A549 treated with CpdA at 1 μM for 4 hours (cell line): ENCODE measurements around the gene PGPEP1. TPM values are rescaled to one million over a fixed set of nuclear protein-coding genes. Genes with fewer than 3 reads are reported as not detected.

Experiments
- total RNA-seq: library from RNA; stranded (reverse); fragments of 200-300 nt; extraction: Qiagen RNA extraction; gene quantifications from 5 replicates; pipeline ENCODE4 v1.2.3, GENCODE V29; 2022; ENCODE audit warnings: low read depth

Gene PGPEP1, protein sequence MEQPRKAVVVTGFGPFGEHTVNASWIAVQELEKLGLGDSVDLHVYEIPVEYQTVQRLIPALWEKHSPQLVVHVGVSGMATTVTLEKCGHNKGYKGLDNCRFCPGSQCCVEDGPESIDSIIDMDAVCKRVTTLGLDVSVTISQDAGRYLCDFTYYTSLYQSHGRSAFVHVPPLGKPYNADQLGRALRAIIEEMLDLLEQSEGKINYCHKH
- 2.2 to 3.7 TPM (median 3.6 TPM) in 5 replicates for total RNA-seq

GRCh38 chr19:18340190-18340989, at the start of gene PGPEP1:
PGPEP1 (plus strand) TSS chr19:18340598; CDS start chr19:18340682, 84 bp downstream.

DNA sequence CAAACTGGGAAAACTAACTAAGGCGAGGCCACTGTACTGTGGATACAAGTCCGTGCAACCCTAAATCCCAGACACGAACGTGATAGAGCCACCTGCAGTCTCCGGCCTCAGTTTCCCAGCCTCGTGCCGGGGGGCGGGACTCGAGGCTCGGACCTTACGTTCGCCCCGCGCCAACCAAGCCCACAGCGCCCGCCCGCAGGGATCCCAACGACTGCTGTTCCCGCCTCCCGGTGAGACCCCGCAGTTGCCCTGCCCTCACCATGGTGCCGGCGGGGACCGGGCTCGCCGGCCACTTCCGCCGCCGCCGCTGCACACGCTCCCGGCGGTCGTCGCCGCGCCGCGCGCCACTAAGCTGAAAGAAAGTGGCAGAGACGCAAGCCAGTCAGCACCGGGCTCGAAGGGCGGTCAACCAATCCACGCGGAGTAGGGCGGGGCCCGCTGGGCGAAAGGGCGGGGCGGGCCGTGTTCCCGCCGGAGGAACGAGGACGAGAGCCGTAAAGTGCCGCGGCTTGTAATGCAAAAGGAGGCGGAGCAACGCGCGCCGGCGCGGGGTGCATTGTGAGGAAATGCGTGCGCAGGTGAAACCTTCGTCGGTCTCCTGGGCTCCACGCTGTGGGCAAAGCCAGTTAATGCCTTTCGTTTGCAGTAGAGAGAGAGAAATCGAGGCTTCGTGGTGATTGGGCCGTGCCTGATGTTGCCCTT, 17.5 kb upstream of the PGPEP1 start, which contains the start of gene LSM4:
Gene LSM4, minus strand, starts transcription at position 318 of the 702 bp plus-strand sequence. Its CDS starts 56 bp downstream, at position 262.

GRCh38 chr19:18385675-18386542, 45.5 kb downstream of the PGPEP1 start, which contains the start of gene GDF15:
GDF15 (plus strand) TSS chr19:18386158; CDS start chr19:18386190, 32 bp downstream.

DNA sequence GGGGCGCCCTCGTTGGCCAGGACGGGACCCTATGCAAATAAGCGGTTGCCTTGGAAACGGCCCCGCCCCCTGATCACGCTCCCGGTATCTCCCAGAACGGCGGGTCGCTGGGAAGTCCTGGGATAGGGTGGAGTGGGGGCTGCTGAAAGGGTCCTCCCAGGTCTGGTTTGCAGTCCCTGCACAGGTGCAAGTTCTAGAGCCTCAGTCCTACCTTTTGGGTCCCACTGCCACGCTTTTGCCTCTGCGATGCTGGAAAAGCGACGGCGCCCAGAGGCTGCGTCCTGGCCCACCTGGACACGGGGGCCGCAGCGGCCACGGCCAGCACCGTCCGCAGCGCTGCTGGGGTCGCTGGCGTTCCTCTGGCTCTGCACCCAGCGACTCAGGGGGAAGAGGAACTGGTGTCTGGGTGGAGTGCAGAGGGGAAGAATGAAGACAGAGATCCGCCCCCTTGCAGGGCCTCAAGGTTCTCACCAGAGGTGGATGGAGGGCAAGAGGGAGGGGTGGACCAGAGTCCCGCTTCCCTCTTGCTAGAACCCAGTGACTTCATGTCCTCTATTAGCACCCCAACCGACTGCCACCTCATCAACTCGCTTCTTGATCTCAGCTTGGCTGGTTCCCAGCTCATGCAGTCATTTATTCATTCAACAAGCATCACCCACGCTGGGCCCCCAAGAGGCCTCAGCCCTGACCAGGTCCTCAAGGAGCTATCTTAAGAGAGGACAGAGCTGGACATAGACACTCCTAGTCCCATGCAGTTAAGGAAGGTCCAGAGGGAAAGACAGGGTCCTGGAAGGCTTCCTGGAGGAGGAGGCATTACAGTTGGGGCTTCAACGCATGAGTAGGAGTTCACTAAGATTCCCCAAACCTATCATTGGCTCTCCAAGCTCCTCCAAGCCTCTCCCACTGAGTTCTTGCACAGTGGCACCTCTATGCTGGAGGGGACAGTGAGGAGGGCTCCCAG, 57.1 kb downstream of the PGPEP1 start, which contains the start of gene LRRC25:
Gene LRRC25, minus strand, starts transcription at position 381 of the 961 bp plus-strand sequence. CDS start 659 bp downstream, outside the sequence.

GRCh38 chr19:18419195-18419698, 78.8 kb downstream of the PGPEP1 start, which contains the start of gene SSBP4:
SSBP4 (plus strand) TSS chr19:18419398; CDS start chr19:18419649, 251 bp downstream.

Other genes starting within 250 kb of the PGPEP1 start
- 1.7 to 2.6 TPM (median 1.9 TPM) in 5 replicates for gene MAST3, start 242.8 kb upstream of the PGPEP1 start, total RNA-seq
- 1.7 to 11.5 TPM (median 8.6 TPM) in 5 replicates for gene PIK3R2, start 187.4 kb upstream of the PGPEP1 start, total RNA-seq
- gene IFI30, start 166.8 kb upstream of the PGPEP1 start, total RNA-seq = 12.2 to 20.9 TPM (median 15.6 TPM) in 5 replicates
- gene MPV17L2, start 147.4 kb upstream of the PGPEP1 start, total RNA-seq = 8.2 to 13.6 TPM (median 13.0 TPM) in 5 replicates
- 0.63 to 1.1 TPM (median 0.78 TPM) in 5 replicates for gene RAB3A, start 136.6 kb upstream of the PGPEP1 start, total RNA-seq
- gene PDE4C, start 114.2 kb upstream of the PGPEP1 start, total RNA-seq = 0.08 to 0.22 TPM (median 0.16 TPM) in 4 of 5 replicates, not detected in the other
- gene IQCN, start 66.1 kb upstream of the PGPEP1 start, total RNA-seq = 0.31 to 0.59 TPM (median 0.39 TPM) in 5 replicates
- 27.0 to 68.8 TPM (median 60.8 TPM) in 5 replicates for gene JUND, start 59.0 kb upstream of the PGPEP1 start, total RNA-seq
- 212 to 240 TPM (median 230 TPM) in 5 replicates for gene LSM4, start 17.5 kb upstream of the PGPEP1 start, total RNA-seq
- 32.5 to 82.2 TPM (median 56.6 TPM) in 5 replicates for gene GDF15, start 45.6 kb downstream of the PGPEP1 start, total RNA-seq
- 0.05 TPM in 2 of 5 replicates, not detected in the others for gene LRRC25, start 57.0 kb downstream of the PGPEP1 start, total RNA-seq
- 35.0 to 58.4 TPM (median 53.9 TPM) in 5 replicates for gene SSBP4, start 78.8 kb downstream of the PGPEP1 start, total RNA-seq
- gene ISYNA1, start 97.5 kb downstream of the PGPEP1 start, total RNA-seq = 31.8 to 43.0 TPM (median 41.5 TPM) in 5 replicates
- gene ELL, start 181.5 kb downstream of the PGPEP1 start, total RNA-seq = 4.0 to 5.2 TPM (median 5.0 TPM) in 5 replicates
- 122 to 156 TPM (median 144 TPM) in 5 replicates for gene FKBP8, start 203.0 kb downstream of the PGPEP1 start, total RNA-seq
- 74.2 to 107 TPM (median 101 TPM) in 5 replicates for gene KXD1, start 217.3 kb downstream of the PGPEP1 start, total RNA-seq
- gene UBA52, start 231.3 kb downstream of the PGPEP1 start, total RNA-seq = 972 to 1,227 TPM (median 1,167 TPM) in 5 replicates
- gene REX1BD, start 248.2 kb downstream of the PGPEP1 start, total RNA-seq = 43.1 to 59.2 TPM (median 55.1 TPM) in 5 replicates